Brain microvascular endothelial cell (primary cell): Measurements from ENCODE around the gene C16orf89.
"Not testable (repeated sequence)": the region's sequence is repeated elsewhere in the genome, so short reads cannot be mapped to it uniquely, and the experiment has no call there.

Source experiments
- DNase-seq: peaks from one replicate; pipeline ENCODE4 v3.0.0-alpha.2; 2020
- H3K27ac ChIP-seq: fragments of 250-450 bp; sonication (Bioruptor Pico); 2 replicates; pipeline ENCODE4 v1.5.1; 2020; ENCODE audit warnings: mild to moderate bottlenecking, moderate library complexity
- H3K27me3 ChIP-seq: fragments of 250-450 bp; sonication (Bioruptor Pico); replicated peaks from 2 replicates; pipeline ENCODE4 v1.5.1; 2020; ENCODE audit warnings: mild to moderate bottlenecking
- H3K36me3 ChIP-seq: fragments of 250-450 bp; sonication (Bioruptor Pico); replicated peaks from 2 replicates; pipeline ENCODE4 v1.5.1; 2020; ENCODE audit warnings: mild to moderate bottlenecking
- H3K4me3 ChIP-seq: 2 replicates; pipeline ENCODE4 v1.5.1; 2011; ENCODE audit warnings: low read depth, mild to moderate bottlenecking, control low read depth, low read length, moderate library complexity
- CTCF ChIP-seq: IDR thresholded peaks from 2 replicates; pipeline ENCODE4 v1.5.1; 2011; ENCODE audit warnings: low read depth, mild to moderate bottlenecking, moderate library complexity, low read length, control low read depth, inconsistent platforms; ENCODE audit errors: missing control alignments
- in situ Hi-C: cut with HindIII; loops from 2 replicates; pipeline ENCODE4 v1.10.0; 2017; ENCODE audit warnings: low sequenced_read_pairs, low pct_ligation_motif_present

C16orf89 gene

DNA sequence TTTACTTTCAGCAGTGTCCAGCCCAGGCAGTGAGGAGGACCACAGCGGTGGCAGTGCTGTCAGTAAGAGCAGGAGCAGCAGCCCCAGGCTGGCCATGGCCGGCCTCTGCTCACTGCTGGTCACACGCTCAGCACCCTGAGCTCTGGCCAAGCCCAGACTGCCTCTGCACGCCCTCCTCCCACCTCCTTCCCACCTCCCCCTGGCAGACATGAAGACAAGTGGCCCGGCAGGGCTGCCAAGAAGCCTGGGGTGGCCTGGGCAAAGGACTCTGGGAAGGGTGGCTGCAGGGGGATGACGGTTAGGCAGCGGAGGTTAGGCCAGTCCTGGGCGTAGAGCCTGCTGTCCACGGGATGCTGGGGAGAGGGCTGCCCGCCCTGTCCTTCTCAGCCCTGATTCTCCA is at the start of gene C16orf89:
Gene C16orf89, minus strand, starts transcription at position 144 of the 400 bp plus-strand sequence. Its CDS starts 48 bp downstream, at position 96.
- Histone ChIP-seq H3K4me3 (no peak within 1 kb of the TSS), H3K36me3 (no peaks in the 10 kb centered on the region), H3K27ac (no peak within 1 kb of the TSS), H3K27me3 (no peaks in the 10 kb centered on the region)
- DNase-seq, result no peak
- no peak for TF ChIP-seq CTCF
- in situ Hi-C loops, result no loop called here

DNA sequence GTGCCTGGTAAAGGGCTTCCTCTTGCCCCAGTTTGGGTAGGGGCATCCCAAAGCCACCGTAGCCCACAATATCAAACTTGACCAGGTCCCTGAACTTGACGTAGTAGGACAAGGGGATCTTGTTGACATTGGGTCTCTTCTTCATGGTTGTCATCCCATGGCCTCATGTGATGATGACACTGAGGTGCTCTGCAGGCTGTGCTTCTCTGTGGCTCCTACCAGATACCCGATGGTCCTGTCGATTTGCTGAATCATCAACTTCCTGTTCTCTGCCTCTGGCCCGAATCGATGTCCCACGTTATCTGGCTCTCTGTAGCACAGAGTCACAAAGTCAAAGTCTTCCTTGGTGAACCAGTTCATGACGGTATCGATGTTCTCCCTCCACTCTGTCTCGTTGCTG is 45.2 kb upstream of the C16orf89 start:
- in situ Hi-C loops, H3K4me3 ChIP-seq, DNase-seq, H3K27me3 ChIP-seq, H3K36me3 ChIP-seq, H3K27ac ChIP-seq: not testable (repeated sequence)

DNA sequence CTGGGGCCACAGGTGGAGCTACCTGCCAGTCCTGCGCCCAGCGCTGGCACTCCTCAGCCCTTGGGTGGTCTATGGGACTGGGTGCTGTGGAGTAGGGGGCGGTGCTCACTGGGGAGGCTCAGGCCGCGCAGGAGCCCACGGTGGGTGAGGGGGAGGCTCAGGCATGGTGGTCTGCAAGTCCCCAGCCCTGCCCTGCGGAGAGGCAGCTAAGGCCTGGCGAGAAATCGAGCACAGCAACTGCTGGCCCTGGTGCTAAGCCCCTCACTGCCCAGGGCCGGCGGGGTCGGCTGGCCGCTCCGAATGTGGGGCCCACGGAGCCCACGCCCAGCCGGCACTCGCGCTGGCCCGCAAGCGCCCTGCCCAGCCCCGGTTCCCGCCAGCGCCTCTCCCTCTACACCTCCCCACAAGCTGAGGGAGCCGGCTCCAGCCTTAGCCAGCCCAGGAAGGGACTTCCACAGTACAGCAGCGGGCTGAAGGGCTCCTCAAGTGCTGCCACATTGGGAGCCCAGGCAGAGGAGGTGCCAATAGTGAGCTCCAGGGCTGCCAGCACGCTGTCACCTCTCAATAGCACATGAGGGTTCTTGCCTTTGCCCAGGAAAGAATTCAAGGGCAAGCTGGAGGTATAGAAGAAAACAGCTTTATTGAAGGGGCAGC is 42.9 kb upstream of the C16orf89 start:
- in situ Hi-C loops, result no loop called here
- no peak for TF ChIP-seq CTCF
- H3K27ac ChIP-seq, result no peak overlapping the region
- no peaks in the 10 kb centered on the region for H3K36me3 ChIP-seq
- DNase-seq, result no peak
- H3K27me3 ChIP-seq, result no peaks in the 10 kb centered on the region
- no peak overlapping the region for H3K4me3 ChIP-seq

- H3K27ac ChIP-seq, DNase-seq, H3K36me3 ChIP-seq, in situ Hi-C loops, H3K4me3 ChIP-seq, H3K27me3 ChIP-seq: not testable (repeated sequence)
These were observed 39.3 kb upstream of the C16orf89 start for GRCh38 chr16:5105039-5105438.

GRCh38 chr16:5103296-5104032 is 37.7 kb upstream of the C16orf89 start:
- H3K27me3 ChIP-seq, H3K27ac ChIP-seq, H3K4me3 ChIP-seq, H3K36me3 ChIP-seq, in situ Hi-C loops, DNase-seq: not testable (repeated sequence)

DNA sequence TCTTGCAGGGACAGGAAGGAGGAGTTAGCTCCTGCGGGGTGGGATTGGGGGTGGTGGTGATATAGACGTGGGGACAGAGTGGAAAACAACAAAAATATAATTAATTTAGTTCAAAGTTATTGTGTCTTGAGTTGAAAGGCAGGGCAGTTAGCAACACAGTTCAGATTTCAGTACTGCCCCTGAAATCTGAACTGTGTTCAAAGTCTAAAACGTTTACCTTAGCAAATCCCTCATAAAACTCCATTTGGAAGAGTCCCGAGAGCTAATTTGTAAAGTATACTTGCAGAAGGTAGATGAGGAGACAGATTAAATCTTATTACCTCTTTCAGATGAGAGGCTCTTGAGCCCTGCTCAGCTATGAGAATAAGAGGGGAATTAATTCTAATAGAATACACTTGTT is 33.4 kb upstream of the C16orf89 start:
- H3K27me3 ChIP-seq, in situ Hi-C loops, DNase-seq, H3K4me3 ChIP-seq, H3K27ac ChIP-seq, H3K36me3 ChIP-seq: not testable (repeated sequence)

- Histone ChIP-seq H3K27ac (peak overlapping the region; percentile 30), H3K4me3 (peak overlapping the region; percentile 59)
- peak; percentile 33 for DNase-seq
- H3K36me3 ChIP-seq, in situ Hi-C loops, H3K27me3 ChIP-seq: not testable (repeated sequence)
These were observed 32.7 kb upstream of the C16orf89 start for GRCh38 chr16:5098221-5099159.

GRCh38 chr16:5097470-5098220 is 31.9 kb upstream of the C16orf89 start, which contains the start of gene EEF2KMT:
TSS of gene EEF2KMT (minus strand) at chr16:5097795. CDS start at chr16:5097739, 56 bp downstream.
- in situ Hi-C loops, H3K27me3 ChIP-seq, H3K36me3 ChIP-seq: not testable (repeated sequence)
- DNase-seq, result peak; percentile 100
- peak within 1 kb of the TSS; percentile 69 for H3K4me3 ChIP-seq
- H3K27ac ChIP-seq, result peak within 1 kb of the TSS; percentile 58

- DNase-seq, H3K36me3 ChIP-seq, H3K27me3 ChIP-seq, in situ Hi-C loops: not testable (repeated sequence)
- H3K4me3 ChIP-seq, result peak overlapping the region; percentile 69
- H3K27ac ChIP-seq, result peak overlapping the region; percentile 58
These were observed 31.3 kb upstream of the C16orf89 start for GRCh38 chr16:5097061-5097469.

- peak overlapping the region; percentile 69 for H3K4me3 ChIP-seq
- H3K27ac ChIP-seq, in situ Hi-C loops, H3K27me3 ChIP-seq, DNase-seq, H3K36me3 ChIP-seq: not testable (repeated sequence)
These were observed 30.8 kb upstream of the C16orf89 start for GRCh38 chr16:5096437-5097060.
